ENCODE measurements around the gene TMED9.

- TF ChIP-seq CTCF (IDR thresholded peaks at IDR 0.05) (no peak), POLR2A (IDR thresholded peaks at IDR 0.05) (no peak)
Measured at GRCh38 chr5:177588413-177588909, 3.5 kb upstream of the TMED9 start.
